Glomerular visceral epithelial cell (primary cell): ENCODE data around the gene CCDC50.

Source experiments
- DNase-seq: peaks from one replicate; pipeline ENCODE4 v3.0.0-alpha.2; 2016; ENCODE audit errors: extremely low spot score

The CCDC50 gene, protein sequence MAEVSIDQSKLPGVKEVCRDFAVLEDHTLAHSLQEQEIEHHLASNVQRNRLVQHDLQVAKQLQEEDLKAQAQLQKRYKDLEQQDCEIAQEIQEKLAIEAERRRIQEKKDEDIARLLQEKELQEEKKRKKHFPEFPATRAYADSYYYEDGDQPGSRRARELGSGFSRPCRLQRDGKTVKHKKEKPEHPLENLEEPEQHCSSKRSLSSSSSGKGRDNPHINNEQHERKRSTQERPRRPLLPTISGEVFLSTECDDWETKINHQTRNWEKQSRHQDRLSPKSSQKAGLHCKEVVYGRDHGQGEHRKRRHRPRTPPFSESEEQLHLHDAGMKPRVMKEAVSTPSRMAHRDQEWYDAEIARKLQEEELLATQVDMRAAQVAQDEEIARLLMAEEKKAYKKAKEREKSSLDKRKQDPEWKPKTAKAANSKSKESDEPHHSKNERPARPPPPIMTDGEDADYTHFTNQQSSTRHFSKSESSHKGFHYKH

GRCh38 chr3:191328962-191329653 is at the start of gene CCDC50:
Gene CCDC50 (plus strand): TSS chr3:191329394. CDS start chr3:191329675, 281 bp downstream.
- DNase-seq: peak; percentile 80

DNA sequence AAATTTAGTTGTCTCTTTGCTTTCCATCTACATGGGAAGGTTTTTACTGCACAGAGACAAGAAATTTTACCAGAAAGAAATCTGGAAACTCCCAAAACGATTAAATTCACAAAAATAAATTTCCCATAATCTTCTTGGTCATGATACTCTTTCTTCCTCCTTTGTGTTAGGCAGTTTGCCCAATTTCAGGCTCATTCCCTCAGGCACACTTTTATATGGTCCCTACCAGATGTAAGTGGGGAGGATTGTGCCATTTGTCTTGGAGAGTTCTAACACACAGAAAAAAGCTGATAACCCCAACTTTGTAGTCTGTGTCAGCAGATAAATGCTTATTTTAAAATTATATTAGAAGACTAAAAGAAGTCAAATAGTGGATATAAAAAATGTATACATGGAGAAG is 49.1 kb upstream of the CCDC50 start:
- no peak for DNase-seq

- no peak for DNase-seq
Measured at GRCh38 chr3:191280882-191281281, 48.3 kb upstream of the CCDC50 start.

DNA sequence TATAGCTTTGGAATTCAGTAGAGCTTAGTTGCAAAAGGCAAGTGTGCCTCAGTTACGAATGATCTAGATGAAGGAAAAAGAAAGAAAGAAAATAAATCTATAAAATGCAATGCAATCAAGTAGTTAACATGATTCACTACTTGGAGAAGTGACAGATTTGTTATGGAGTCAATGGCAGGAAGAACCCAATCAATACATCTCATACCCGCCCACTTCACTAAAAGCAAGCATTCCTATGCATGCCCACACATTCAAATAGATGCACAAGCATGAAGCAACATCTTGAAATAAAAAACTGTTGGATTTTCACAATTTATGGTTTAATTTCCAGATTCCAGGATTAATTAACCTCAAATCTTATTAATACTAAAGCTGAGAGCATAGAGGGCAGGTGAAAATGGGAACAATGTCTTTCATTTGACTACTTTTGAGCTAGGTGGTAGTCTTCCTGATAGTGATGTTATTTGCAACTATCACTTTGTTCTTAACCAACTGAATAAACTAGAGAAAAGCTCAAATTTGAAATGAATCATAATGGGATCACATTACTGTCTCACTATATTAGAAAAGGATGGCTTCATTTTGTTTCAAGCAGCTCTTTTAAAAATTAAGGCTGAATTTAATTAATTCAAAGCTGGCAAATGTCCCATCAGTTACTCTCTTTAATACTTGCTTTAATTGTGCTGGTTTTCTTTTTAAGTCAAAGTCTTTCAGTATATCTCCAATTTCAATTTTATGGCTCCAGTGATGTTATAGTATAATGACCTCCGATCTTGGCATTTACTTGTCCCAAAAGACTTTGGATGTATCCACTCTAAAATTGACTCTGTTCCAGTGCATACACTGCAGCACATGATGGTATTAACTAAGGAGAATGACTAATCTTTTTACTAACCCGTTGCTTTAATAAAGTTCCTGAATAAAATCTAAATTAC is 46.7 kb upstream of the CCDC50 start:
- DNase-seq: no peak

DNA sequence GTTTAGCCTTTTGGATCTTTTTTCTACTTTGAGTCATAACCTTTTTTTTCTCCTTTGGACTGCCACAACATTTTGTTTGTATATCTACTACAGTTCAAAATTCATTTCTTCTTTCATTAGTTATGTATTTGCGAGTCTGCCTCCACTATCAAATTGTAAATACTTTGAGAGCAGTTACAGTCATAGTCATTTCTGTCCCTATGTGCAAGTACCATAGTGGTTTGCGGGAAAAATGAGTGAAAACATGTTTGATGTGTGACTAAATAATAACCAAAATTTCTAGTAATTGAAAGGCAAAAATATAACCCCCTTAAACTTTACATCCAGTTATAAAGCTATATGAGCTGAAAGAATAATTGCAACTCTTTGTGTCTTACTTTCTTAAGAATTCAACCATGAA is 45.8 kb upstream of the CCDC50 start:
- DNase-seq: no peak

GRCh38 chr3:191290311-191291025 is 38.7 kb upstream of the CCDC50 start:
- no peak for DNase-seq

GRCh38 chr3:191292243-191293015 is 36.8 kb upstream of the CCDC50 start:
- DNase-seq: no peak

DNA sequence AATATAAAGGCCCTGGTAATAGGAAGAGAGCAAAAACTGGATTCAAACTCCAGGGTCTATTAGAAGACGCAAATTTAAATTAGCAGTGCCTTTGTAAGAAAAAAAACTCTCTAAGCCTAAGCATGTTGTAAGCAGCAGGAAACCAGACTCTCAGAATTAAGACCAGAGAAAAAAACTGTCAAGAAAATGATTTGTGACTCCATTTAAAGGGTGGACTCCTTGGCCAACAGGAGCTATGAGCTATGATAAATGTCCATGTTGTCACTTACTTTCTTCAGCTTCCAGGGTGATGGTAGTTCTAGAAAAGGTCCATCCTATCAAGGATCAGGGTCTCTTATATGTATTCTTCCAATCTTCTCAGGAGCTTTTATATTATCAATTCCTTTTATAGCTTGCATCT is 34.9 kb upstream of the CCDC50 start:
- DNase-seq: no peak

DNA sequence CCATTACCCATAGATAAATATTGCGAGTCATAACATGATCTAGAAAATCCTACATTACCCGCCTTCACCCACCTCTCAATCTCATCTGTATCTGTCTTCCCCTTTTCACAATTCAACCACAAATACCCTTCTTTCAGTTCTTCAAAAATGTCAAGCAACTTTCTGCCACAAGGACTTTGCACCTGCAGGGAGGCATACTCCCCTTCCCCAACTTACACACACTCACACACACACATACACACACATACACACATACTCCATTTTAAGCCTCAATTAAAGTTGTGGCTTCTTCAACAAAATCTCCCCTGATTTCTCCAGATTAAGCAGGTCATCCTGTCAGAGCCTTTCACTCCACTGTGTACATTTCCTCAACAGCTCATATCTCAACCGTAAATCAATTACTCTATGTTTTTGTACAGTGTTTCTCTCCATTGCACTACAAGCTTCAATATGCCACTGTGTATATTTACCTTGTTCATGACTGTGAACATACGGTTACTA is 33.1 kb upstream of the CCDC50 start:
- no peak for DNase-seq

- DNase-seq: no peak
Measured at GRCh38 chr3:191298846-191299245, 30.3 kb upstream of the CCDC50 start.

GRCh38 chr3:191300422-191300821 is 28.8 kb upstream of the CCDC50 start:
- DNase-seq: no peak

DNA sequence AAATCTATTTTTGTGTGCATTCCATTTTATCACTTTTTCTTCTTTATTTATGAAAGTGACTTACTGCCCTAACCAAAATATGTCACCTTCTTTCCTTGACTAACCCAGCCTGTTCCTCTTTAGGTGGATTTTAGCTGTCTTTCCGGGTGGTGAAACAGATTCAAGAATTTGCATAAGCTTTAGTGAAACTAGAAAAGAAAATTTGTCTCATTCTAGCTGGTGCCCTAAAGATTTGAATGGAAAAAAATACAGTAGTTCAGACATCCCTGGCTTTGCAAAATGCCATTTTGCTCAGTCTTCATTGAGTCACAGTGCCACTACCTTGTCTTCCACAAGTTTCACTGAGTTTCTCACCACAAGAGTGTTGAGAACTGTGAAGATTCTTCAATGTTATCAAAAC is 28.2 kb upstream of the CCDC50 start:
- DNase-seq: no peak

DNA sequence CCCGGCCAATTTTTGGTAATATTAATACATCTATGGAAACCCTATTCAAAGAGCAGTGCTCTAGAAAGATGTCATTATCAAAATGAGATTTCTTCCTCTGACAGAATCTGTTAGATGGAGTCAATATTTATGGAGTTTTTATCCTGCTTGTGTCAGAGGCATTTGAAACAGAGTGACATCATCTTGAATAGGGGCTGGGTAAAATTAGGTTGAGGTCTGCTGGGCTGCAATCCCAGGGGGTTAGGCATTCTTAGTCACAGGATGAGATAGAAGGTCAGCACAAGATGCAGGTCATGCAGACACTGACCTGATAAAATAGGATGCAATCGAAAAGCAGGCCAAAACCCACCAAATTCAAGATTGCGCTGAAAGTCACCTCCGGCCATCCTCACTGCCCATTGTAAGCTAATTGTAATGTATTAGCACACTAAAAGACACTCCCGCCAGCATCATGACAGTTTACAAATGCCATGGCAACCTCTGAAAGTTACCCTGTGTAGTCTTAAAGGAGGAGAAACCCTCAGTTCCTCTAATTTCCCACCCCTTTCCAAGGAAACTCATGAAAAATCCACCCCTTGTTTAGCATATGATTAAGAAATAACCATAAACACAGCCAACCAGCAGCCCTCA is 27.3 kb upstream of the CCDC50 start:
- DNase-seq: no peak

DNA sequence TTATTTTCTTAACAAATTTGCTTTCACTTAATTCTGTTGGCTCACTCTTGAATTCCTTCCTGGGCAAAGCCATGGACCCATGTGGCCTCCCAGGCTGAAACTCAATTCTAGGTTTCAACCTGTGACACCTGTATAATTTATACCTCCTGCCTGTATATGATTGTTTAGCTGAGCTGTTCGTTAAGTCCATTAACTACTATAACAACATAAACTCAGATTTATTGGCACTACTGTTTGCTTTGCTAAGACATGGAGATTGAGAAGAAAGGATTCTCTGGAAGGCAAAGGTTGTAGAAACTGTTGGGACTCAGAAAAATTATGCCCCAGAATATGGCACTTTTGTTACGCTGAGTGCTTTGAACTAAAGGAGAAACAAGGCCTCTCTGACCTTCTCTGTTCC is 26.7 kb upstream of the CCDC50 start:
- no peak for DNase-seq

DNA sequence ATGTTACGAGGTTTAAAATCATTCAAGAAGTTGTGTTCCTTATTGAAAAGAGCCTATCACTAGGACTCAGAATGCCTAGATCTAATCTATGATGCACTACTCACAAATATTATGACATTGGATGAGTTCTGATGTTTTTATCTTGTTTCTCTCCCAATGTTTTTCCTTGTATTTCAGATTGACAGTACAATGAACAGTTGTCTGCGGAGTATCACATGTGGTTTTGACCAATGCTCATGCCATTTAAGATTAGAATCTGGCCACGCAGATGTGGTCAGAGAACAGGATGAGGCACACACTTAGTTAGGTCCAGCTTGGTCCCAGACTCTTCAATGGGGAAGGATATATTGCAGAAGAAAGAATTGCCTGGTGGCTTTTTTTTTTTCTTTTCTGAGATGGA is 25.6 kb upstream of the CCDC50 start:
- DNase-seq: no peak

DNA sequence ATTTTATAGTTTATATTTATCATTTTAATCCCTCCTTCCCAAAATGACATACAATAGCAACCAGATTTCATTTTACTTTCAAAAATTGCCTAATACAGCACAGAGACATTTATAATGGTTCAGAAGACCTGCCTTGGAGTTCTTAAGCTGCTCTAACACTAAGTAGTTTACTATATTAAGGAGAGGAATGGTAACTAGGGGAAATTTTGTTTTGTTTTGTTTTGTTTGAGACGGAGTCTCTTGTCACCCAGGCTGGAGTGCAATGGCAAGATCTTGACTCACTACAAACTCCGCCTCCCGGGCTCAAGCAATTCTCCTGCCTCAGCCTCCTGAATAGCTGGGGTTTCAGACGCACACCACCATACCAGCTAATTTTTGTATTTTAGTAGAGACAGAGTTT is 22.8 kb upstream of the CCDC50 start:
- no peak for DNase-seq

DNA sequence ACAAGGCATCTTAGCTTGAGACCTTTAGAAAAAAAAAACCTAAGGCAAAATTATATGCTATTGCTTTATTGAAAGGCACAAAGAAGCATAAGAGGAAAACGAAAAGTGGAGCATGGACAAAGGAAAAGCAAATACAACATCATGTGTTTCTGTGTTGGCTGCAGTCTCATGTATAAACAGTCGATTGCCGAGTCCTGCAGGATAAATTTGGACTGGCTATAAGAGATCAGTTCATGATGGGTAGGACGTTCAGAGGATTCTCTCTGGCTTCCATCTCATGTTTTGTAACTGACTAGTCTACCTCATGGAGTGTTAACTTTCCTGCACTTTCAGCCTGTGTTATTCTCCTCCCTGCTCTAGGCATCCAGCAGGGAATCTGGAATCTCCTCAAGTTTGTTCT is 21.9 kb upstream of the CCDC50 start:
- no peak for DNase-seq

- DNase-seq: no peak
Measured at GRCh38 chr3:191313296-191313695, 15.9 kb upstream of the CCDC50 start.

DNA sequence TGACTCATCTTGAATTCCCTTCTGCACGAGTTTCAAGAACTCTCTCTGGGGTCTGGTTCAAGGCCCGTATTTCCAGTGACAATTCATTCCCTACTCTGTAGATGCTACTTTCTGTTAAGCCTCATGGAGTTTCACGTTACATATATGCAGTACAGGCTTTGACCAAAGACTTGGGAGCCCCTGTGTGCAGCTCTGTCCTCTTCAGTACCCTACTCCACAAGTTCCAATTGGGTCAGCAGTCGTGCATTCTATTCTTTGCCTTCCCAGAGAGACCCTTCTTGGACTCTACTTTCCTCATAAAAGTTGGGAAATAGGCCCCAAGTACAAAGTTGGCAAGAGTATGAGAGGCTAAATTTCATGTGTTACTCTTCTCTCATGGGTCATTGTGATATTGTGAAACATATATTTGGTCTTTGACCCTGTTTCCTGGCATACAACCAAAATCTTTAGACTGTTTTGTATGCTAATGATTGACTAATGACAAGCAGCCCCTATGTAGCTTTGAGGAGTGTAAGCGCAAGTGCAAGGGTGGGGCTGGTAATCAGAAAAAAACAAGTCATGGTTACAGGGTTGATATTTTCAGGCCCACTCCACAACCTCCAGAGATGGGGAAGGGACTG is 15.0 kb upstream of the CCDC50 start:
- DNase-seq: no peak
